Suprapubic skin (tissue), 4 donors: Measurements from ENCODE around the gene NINJ1. TPM values are rescaled to one million over a fixed set of nuclear protein-coding genes. Genes with fewer than 3 reads are reported as not detected.
A peak's percentile ranks its signal among the peaks of the same experiment; 100 is the strongest.

Source experiments
- DNase-seq, 2 donors: peaks; one replicate each; pipeline ENCODE4 v3.0.0-alpha.2; 2019; ENCODE audit warnings: low spot score in 2 of 2
- H3K27ac ChIP-seq: fragments of 200-600 bp; sonication (generic); one replicate; pipeline ENCODE4 v1.5.1; 2019
- H3K27me3 ChIP-seq: fragments of 200-600 bp; sonication (generic); one replicate; pipeline ENCODE4 v1.5.1; 2019
- H3K36me3 ChIP-seq: fragments of 200-600 bp; sonication (generic); one replicate; pipeline ENCODE4 v1.5.1; 2019
- H3K4me1 ChIP-seq: fragments of 200-600 bp; sonication (generic); one replicate; pipeline ENCODE4 v1.5.1; 2019
- H3K4me3 ChIP-seq: fragments of 200-600 bp; sonication (generic); one replicate; pipeline ENCODE4 v1.5.1; 2019; ENCODE audit warnings: mild to moderate bottlenecking
- H3K9me3 ChIP-seq: fragments of 200-600 bp; sonication (generic); one replicate; pipeline ENCODE4 v1.5.1; 2019
- EP300 ChIP-seq: sonication (generic); formaldehyde crosslinking; IDR thresholded peaks from one replicate; pipeline ENCODE4 v1.6.1; 2017; ENCODE audit warnings: antibody characterized with exemption
- POLR2A ChIP-seq, 2 donors: fragments of 450-650 bp; IDR thresholded peaks; one replicate each; pipeline ENCODE4 v1.6.1; 2017; ENCODE audit warnings: antibody characterized with exemption in 2 of 2, mild to moderate bottlenecking in 2 of 2, moderate library complexity in 2 of 2
- POLR2AphosphoS5 ChIP-seq, 3 donors: sonication (generic); formaldehyde crosslinking; IDR thresholded peaks; one replicate each; pipeline ENCODE4 v1.6.1; 2017; ENCODE audit warnings: antibody characterized with exemption in 3 of 3
- WGBS: methylation state at CpG from one replicate; pipeline ENCODE4 v1.1.5; 2018; 5-methylcytosine and 5-hydroxymethylcytosine counted together
- total RNA-seq, 4 donors: library from RNA; depleted of rRNA; stranded (reverse); fragments of >200 nt; gene quantifications; one replicate each; pipeline ENCODE4 v1.1.0, GENCODE V29; 2016
- TF ChIP-seq, protein P1 (sequence below), 2 donors: fragments of 200-600 bp in 1 of 2; fragments of 450-650 bp in 1 of 2; sonication (generic) in 1 of 2; IDR thresholded peaks; one replicate each; pipeline ENCODE4 v1.5.1; 2016 to 2019; ENCODE audit warnings: antibody characterized with exemption in 2 of 2, mild to moderate bottlenecking in 1 of 2, moderate library complexity in 1 of 2

NINJ1 gene
- total RNA-seq, 4 donors from 2014 or later = 88.3 to 158 (median 113) TPM

GRCh38 chr9:93095205-93096130 is 38.6 kb downstream of the NINJ1 start:
- Histone ChIP-seq H3K27ac (peak overlapping the region; percentile 97), H3K4me1 (peaks cover 65% of the 10 kb centered on the region), H3K9me3 (peaks cover 6% of the 10 kb centered on the region), H3K36me3 (no peaks in the 10 kb centered on the region), H3K4me3 (peak overlapping the region; percentile 100), H3K27me3 (no peaks in the 10 kb centered on the region)
- 10% methylated on average over 2 of the region's 95 CpGs for WGBS
- DNase-seq = peak; percentile 100
- TF ChIP-seq, protein P1, sequence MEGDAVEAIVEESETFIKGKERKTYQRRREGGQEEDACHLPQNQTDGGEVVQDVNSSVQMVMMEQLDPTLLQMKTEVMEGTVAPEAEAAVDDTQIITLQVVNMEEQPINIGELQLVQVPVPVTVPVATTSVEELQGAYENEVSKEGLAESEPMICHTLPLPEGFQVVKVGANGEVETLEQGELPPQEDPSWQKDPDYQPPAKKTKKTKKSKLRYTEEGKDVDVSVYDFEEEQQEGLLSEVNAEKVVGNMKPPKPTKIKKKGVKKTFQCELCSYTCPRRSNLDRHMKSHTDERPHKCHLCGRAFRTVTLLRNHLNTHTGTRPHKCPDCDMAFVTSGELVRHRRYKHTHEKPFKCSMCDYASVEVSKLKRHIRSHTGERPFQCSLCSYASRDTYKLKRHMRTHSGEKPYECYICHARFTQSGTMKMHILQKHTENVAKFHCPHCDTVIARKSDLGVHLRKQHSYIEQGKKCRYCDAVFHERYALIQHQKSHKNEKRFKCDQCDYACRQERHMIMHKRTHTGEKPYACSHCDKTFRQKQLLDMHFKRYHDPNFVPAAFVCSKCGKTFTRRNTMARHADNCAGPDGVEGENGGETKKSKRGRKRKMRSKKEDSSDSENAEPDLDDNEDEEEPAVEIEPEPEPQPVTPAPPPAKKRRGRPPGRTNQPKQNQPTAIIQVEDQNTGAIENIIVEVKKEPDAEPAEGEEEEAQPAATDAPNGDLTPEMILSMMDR (IDR thresholded peaks at IDR 0.05) = no peak
- TF ChIP-seq POLR2A (IDR thresholded peaks at IDR 0.05) (peak; percentile 69 to 72), EP300 (no peak), POLR2AphosphoS5 (IDR thresholded peaks at IDR 0.05) (peak in 1 of 3 donors; percentile 55)

GRCh38 chr9:93094658-93095204 is 39.3 kb downstream of the NINJ1 start:
- no peaks in the 10 kb centered on the region for H3K27me3 ChIP-seq

DNA sequence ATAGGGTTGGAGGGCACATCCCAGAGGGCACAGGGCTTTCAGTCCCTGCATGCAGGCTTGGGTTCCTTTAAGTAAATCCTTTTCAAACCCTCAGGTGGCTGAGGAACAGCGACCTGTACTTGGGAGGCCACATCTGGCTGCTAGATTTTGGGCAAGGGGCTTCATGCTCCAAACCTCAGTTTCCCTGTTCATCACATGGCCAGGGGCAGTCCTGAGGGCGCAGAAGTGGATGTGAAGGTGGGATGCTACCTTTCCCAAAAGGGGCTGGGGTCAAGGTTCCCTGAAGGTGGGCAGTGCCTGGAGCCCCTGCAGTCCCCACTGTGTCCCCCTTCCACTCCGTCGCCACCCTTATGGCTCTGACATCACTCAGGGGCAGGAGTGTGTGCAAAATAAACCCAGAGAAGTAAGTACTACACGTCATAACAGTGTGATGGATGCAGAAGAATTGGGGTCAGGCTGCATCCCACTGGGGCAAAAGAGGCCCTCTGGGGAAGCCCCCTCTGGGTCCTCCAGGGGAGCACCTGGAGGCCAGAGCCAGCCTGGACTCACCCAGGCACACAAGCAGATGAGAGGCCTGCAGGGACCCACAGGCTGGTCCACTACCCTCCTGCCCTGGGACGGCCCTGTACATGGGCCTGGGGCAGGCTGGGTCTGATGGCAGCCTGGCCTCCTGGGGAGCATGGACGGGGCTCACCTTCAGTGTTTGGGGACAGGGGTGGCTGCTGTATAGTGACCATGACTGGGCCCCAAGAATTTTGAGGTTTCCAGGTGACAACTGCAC is 40.0 kb downstream of the NINJ1 start:
- no peaks in the 10 kb centered on the region for H3K27me3 ChIP-seq
- peak overlapping the region; percentile 24 for H3K27ac ChIP-seq
- WGBS = 74% methylated on average over 6 of the region's 7 CpGs
- peaks cover 6% of the 10 kb centered on the region for H3K9me3 ChIP-seq
- TF ChIP-seq EP300 (no peak), POLR2AphosphoS5 (IDR thresholded peaks at IDR 0.05) (no peak), POLR2A (IDR thresholded peaks at IDR 0.05) (no peak)
- TF ChIP-seq, protein P1 (IDR thresholded peaks at IDR 0.05) = no peak
- H3K4me1 ChIP-seq = peaks cover 52% of the 10 kb centered on the region
- DNase-seq = peak; percentile 72 to 74
- H3K4me3 ChIP-seq = no peak overlapping the region
- no peaks in the 10 kb centered on the region for H3K36me3 ChIP-seq

More at GRCh38 chr9:93094658-93095204, 39.3 kb downstream of the NINJ1 start:
- Histone ChIP-seq H3K4me3 (peak overlapping the region; percentile 100), H3K27ac (peak overlapping the region; percentile 97), H3K9me3 (peaks cover 6% of the 10 kb centered on the region), H3K36me3 (no peaks in the 10 kb centered on the region), H3K4me1 (peaks cover 58% of the 10 kb centered on the region)
- TF ChIP-seq, protein P1 (IDR thresholded peaks at IDR 0.05) = no peak
- TF ChIP-seq POLR2AphosphoS5 (IDR thresholded peaks at IDR 0.05) = no peak
- no peak for TF ChIP-seq POLR2A (IDR thresholded peaks at IDR 0.05)
- DNase-seq = peak in 1 of 2 donors; percentile 83
- WGBS = 46% methylated on average over 10 of the region's 11 CpGs

DNA sequence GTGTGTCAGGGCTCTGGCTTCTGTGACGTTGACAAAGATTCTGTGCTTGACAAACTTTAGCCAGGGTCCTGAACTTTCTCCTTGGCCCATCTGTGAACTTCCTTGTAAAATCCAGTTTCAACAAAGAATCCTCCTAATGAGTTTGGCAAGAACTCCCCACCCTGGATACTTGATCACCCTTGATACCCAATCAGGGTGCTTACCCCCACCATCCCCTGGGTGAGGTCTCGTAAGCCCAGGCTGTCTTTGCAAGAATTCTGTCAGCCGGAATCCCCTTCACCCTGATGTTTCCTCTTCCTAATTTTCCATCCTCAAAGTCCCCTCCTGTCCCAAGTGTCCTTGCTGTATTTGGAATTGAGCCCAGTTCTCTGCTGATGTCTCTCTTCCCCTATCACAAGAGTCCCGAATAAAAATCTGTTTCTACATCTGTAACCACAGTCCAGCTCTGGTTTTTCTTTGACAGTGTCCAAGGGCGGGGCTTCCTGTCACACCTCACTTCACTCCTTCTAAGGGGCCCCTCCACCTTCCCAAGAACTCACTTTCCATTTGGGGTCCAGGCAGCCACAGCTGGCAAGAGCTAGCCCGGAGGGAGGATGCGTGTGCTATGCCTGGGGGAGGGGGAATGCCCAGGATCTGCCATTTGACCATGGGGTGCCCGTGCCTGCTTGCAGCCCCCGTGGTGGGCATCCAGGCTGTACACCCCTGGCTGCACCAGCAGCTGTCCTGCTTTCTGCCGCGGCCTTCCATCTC is 40.7 kb downstream of the NINJ1 start:
- H3K36me3 ChIP-seq = no peaks in the 10 kb centered on the region
- TF ChIP-seq EP300 (no peak), POLR2AphosphoS5 (IDR thresholded peaks at IDR 0.05) (no peak), POLR2A (IDR thresholded peaks at IDR 0.05) (no peak)
- TF ChIP-seq, protein P1 (IDR thresholded peaks at IDR 0.05) = no peak
- peak; percentile 58 to 73 for DNase-seq
- 43% methylated on average over 11 of the region's 11 CpGs for WGBS
- H3K27me3 ChIP-seq = no peaks in the 10 kb centered on the region
- peak overlapping the region; percentile 24 for H3K27ac ChIP-seq
- no peak overlapping the region for H3K4me3 ChIP-seq
- H3K4me1 ChIP-seq = peaks cover 44% of the 10 kb centered on the region
- peaks cover 6% of the 10 kb centered on the region for H3K9me3 ChIP-seq
